K562 (cell line): ENCODE results near the gene ROBO1. TPM values are rescaled to one million over a fixed set of nuclear protein-coding genes. Genes with fewer than 3 reads are reported as not detected.

Source experiments
- ATAC-seq: fragments of 200-7000 bp; cut with Tn5 transposase; 3 replicates; pipeline ENCODE4 v1.9.1; 2020; ENCODE audit warnings: moderate library complexity
- BruUV-seq: library from RNA; stranded (reverse); fragments of 400-500 nt; replicated peaks from 2 replicates; lab custom pipeline; 2021; lab: Mats Ljungman, UMichigan
- CTCF ChIA-PET: fragments of 300-600 bp; formaldehyde crosslinking; extraction: SDS; loops from one replicate; lab custom pipeline; 2021; ENCODE audit warnings: low intra/inter-chr PET ratio; lab: Yijun Ruan, JAX
- POLR2A ChIA-PET: fragments of 300-600, 350-650 bp; sonication (Branson Sonifier 250); formaldehyde crosslinking; extraction: SDS; loops from one replicate; lab custom pipeline; 2021; ENCODE audit warnings: antibody characterized with exemption, inconsistent platforms; lab: Yijun Ruan, JAX
- DNase-seq, 4 experiments: peaks; one replicate each; pipeline versions ENCODE4 v3.0.0 to v3.0.0-alpha.2; 2011 to 2018; ENCODE audit warnings: low spot score in 3 of 4, mixed read lengths in 3 of 4; ENCODE audit errors: extremely low read depth in 1 of 4
- FAIRE-seq: peaks from 2 replicates; lab custom pipeline; 2011; peaks lifted over from hg19 to GRCh38; lab: Jason Lieb, UNC
- H2AFZ ChIP-seq: 2 replicates; pipeline ENCODE4 v1.6.0; 2011; ENCODE audit warnings: low read depth, low read length, control low read depth, inconsistent platforms
- H3K27ac ChIP-seq: fragments of 200-600 bp; 3 replicates; pipeline ENCODE4 v1.8.0; 2011; ENCODE audit warnings: low read depth, mild to moderate bottlenecking, control low read depth, inconsistent platforms, low read length, moderate library complexity, mixed read lengths; ENCODE audit errors: extremely low read depth
- H3K27me3 ChIP-seq, 2 experiments: fragments of 300-600 bp in 1 of 2; 2 replicates in 1 of 2; 3 replicates in 1 of 2; pipeline versions ENCODE4 v1.6.0 to v1.8.0; 2011; ENCODE audit warnings: inconsistent platforms in 2 of 2, low read length in 2 of 2, mild to moderate bottlenecking in 1 of 2, mixed read lengths in 1 of 2, moderate library complexity in 1 of 2; ENCODE audit not compliant: control insufficient read depth in 2 of 2, insufficient read depth in 2 of 2
- H3K36me3 ChIP-seq: fragments of 300-600 bp; 3 replicates; pipeline ENCODE4 v1.8.0; 2011; ENCODE audit warnings: mild to moderate bottlenecking, low read length, inconsistent platforms; ENCODE audit not compliant: control insufficient read depth, insufficient read depth
- H3K4me1 ChIP-seq, 2 experiments: fragments of 200-600 bp in 1 of 2; replicated peaks in 1 of 2; 2 replicates in 1 of 2; 3 replicates in 1 of 2; pipeline versions ENCODE4 v1.5.1 to v1.8.0; 2011; ENCODE audit warnings: inconsistent platforms in 2 of 2, low read length in 2 of 2, mild to moderate bottlenecking in 1 of 2, mixed read lengths in 1 of 2, moderate library complexity in 1 of 2; ENCODE audit not compliant: control insufficient read depth in 2 of 2, insufficient read depth in 2 of 2
- H3K4me2 ChIP-seq: 2 replicates; pipeline ENCODE4 v1.6.1; 2011; ENCODE audit warnings: low read length, control low read depth, inconsistent platforms, mixed read lengths; ENCODE audit not compliant: insufficient read depth
- H3K4me3 ChIP-seq: fragments of 200-600 bp; sonication (generic), shearing (Covaris generic); 2 replicates; pipeline ENCODE4 v1.5.1; 2016; ENCODE audit warnings: control low read depth, inconsistent platforms
- H3K79me2 ChIP-seq: fragments of 200-600 bp; 3 replicates; pipeline ENCODE4 v1.8.0; 2011; ENCODE audit warnings: low read length, inconsistent platforms; ENCODE audit not compliant: control insufficient read depth, insufficient read depth
- H3K9ac ChIP-seq, 2 experiments: 2 replicates each; pipeline versions ENCODE4 v1.6.0 to v1.6.1; 2011; ENCODE audit warnings: low read depth in 2 of 2, low read length in 2 of 2, control low read depth in 1 of 2, inconsistent platforms in 1 of 2, mild to moderate bottlenecking in 1 of 2, mixed read lengths in 1 of 2; ENCODE audit not compliant: insufficient read depth in 1 of 2
- H3K9me1 ChIP-seq: one replicate; pipeline ENCODE4 v1.6.0; 2011; ENCODE audit warnings: inconsistent platforms, mild to moderate bottlenecking, low read length, moderate library complexity; ENCODE audit not compliant: control insufficient read depth, insufficient read depth
- H3K9me3 ChIP-seq: replicated peaks from 2 replicates; pipeline ENCODE4 v1.5.1; 2011; ENCODE audit warnings: low read depth, low read length, inconsistent platforms; ENCODE audit not compliant: control insufficient read depth, insufficient read depth
- H4K20me1 ChIP-seq: replicated peaks from 2 replicates; pipeline ENCODE4 v1.6.1; 2011; ENCODE audit warnings: low read length, inconsistent platforms, mixed read lengths; ENCODE audit not compliant: control insufficient read depth, insufficient read depth
- ARID1B ChIP-seq: fragments of 450-650 bp; IDR thresholded peaks from 2 replicates; pipeline ENCODE4 v1.6.1; 2016; ENCODE audit warnings: antibody characterized with exemption, mild to moderate bottlenecking, inconsistent platforms
- FOXA3 ChIP-seq, 2 experiments: fragments of 450-650 bp in 1 of 2; sonication (generic) in 1 of 2; formaldehyde crosslinking; IDR thresholded peaks in 1 of 2; conservative IDR thresholded peaks in 1 of 2; 2 replicates each; pipeline versions ENCODE4 v1.4.0 to v1.8.0; 2020 to 2022; ENCODE audit warnings: mild to moderate bottlenecking in 2 of 2, missing genetic modification reagents in 1 of 2
- SNRNP70 ChIP-seq: fragments of 200-400 bp; formaldehyde crosslinking; optimal IDR thresholded peaks from 2 replicates; pipeline ENCODE3; 2017; ENCODE audit warnings: low read depth, low read length
- SRSF3 ChIP-seq: fragments of 200-400 bp; formaldehyde crosslinking; IDR thresholded peaks from 2 replicates; pipeline ENCODE4 v1.6.1; 2016; ENCODE audit warnings: mild to moderate bottlenecking, low read length, moderate library complexity; ENCODE audit not compliant: insufficient read depth
- ZNF644 ChIP-seq: fragments of 200-800 bp; sonication (Bioruptor generic); IDR thresholded peaks from 2 replicates; pipeline ENCODE4 v1.6.1; 2016; ENCODE audit warnings: low read depth, missing genetic modification characterization, missing compliant biosample characterization
- ZNF707 ChIP-seq: fragments of 250-450 bp; sonication (Bioruptor Pico); conservative IDR thresholded peaks from 2 replicates; pipeline ENCODE4 v1.8.0; 2022; ENCODE audit warnings: inconsistent platforms, mild to moderate bottlenecking, moderate library complexity
- WGBS: fragments of 100-300 bp; shearing (Covaris generic); methylation state at CpG from one replicate; pipeline ENCODE4 v1.1.6; 2016; ENCODE audit warnings: low coverage, mixed read lengths; ENCODE audit not compliant: insufficient coverage; ENCODE audit errors: missing lambda C conversion rate; 5-methylcytosine and 5-hydroxymethylcytosine counted together
- in situ Hi-C: fragments of 300-500 bp; cut with MboI; formaldehyde crosslinking; loops from 4 replicates; pipeline ENCODE4 v1.15.0; 2018; ENCODE audit warnings: inconsistent platforms, mixed read lengths
- intact Hi-C: fragments of 100-400 bp; cut with micrococcal nuclease; formaldehyde crosslinking; loops from 2 replicates; pipeline ENCODE4 v1.14.2; 2022
- polyA plus RNA-seq, 8 experiments: library from polyadenylated mRNA; depleted of rRNA in 4 of 8; stranded (reverse) in 5 of 8; unstranded in 3 of 8; fragments of >200 nt; fragmentation: Nextera tagmentation in 2 of 8; fragmentation: Illumina TruSeq in 1 of 8; extraction: Ambion mirVana in 2 of 8; extraction: Trizol in 1 of 8; gene quantifications; 2 replicates each; pipeline versions ENCODE4 v1.2.1 to v1.2.3, GENCODE V29; 2011 to 2014; ENCODE audit warnings: inconsistent platforms in 1 of 8, missing spikeins in 1 of 8
- total RNA-seq, 7 experiments: library from RNA; depleted of rRNA in 6 of 7; stranded (reverse); fragments of >200 nt in 6 of 7; fragmentation: Illumina TruSeq in 2 of 7; extraction: Trizol in 2 of 7; gene quantifications; 2 replicates each; pipeline versions ENCODE4 v1.2.1 to v1.2.3, GENCODE V29; 2011 to 2021; ENCODE audit warnings: low replicate concordance in 1 of 7
- TF ChIP-seq, protein P1 (sequence below): fragments of 450-650 bp; IDR thresholded peaks from 2 replicates; pipeline ENCODE4 v1.6.1; 2016; ENCODE audit warnings: borderline replicate concordance
- TF ChIP-seq, protein P2 (sequence below): fragments of 250-450 bp; sonication (Bioruptor Pico); IDR thresholded peaks from 2 replicates; pipeline ENCODE4 v1.5.0; 2020; ENCODE audit warnings: mild to moderate bottlenecking
- TF ChIP-seq, protein P3 (sequence below): fragments of 250-450 bp; sonication (Bioruptor Pico); IDR thresholded peaks from 2 replicates; pipeline ENCODE4 v1.8.0; 2021; ENCODE audit warnings: moderate library complexity, mild to moderate bottlenecking, inconsistent platforms
- TF ChIP-seq, protein P4 (sequence below): sonication (generic); formaldehyde crosslinking; IDR thresholded peaks from 2 replicates; pipeline ENCODE4 v1.8.1; 2023; ENCODE audit warnings: mild to moderate bottlenecking, missing genetic modification reagents
- TF ChIP-seq, protein P5 (sequence below): fragments of 450-650 bp; IDR thresholded peaks from 2 replicates; pipeline ENCODE4 v1.6.1; 2016; ENCODE audit warnings: missing biosample characterization, missing genetic modification characterization

Gene ROBO1
- total and polyA plus RNA-seq, 9 of the 15 experiments (the other 6 are each of a cell fraction or from before 2014, with no cell fraction given), result 0.01 to 0.53 (median 0.17) TPM; not detected in 5

DNA sequence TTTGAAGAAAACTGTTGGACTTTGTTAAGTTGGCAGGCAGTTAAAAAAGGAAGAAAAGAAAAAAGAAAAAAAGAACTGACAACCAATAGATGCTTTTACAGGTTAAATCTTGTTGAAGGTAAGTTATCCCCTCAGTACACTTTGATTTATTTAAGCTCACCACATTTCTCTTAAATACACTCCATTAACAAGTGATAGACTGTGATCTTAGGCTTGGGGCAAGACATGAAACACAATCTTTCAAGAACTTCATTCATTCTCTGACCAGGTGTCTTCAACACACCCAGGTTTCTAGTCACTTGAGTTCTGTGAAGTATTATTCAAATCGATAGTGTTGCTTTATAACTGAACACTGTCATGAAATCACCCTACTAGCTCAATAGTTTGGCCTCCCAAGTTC, 751.9 kb downstream of the ROBO1 start:
- no peaks in the 10 kb centered on the region for H3K27me3 ChIP-seq
- H3K9ac ChIP-seq, result no peak overlapping the region
- no peak overlapping the region for H3K4me2 ChIP-seq
- no peaks in the 10 kb centered on the region for H4K20me1 ChIP-seq
- no peaks in the 10 kb centered on the region for H3K9me3 ChIP-seq
- in situ Hi-C loops (no loop called here), intact Hi-C loops (no loop called here)
- BruUV-seq, result no TSS peak
- no peak overlapping the region for H2AFZ ChIP-seq
- DNase-seq (no peak), ATAC-seq (no peak), FAIRE-seq (no peak)
- 0% methylated on average over 1 of the region's 1 CpG for WGBS
- no peaks in the 10 kb centered on the region for H3K9me1 ChIP-seq
- no peak overlapping the region for H3K4me3 ChIP-seq
- POLR2A ChIA-PET, result no interaction called here
- no peak overlapping the region for H3K27ac ChIP-seq
- H3K36me3 ChIP-seq, result no peaks in the 10 kb centered on the region
- H3K79me2 ChIP-seq, result no peaks in the 10 kb centered on the region
- CTCF ChIA-PET, result no interaction called here
- no peaks in the 10 kb centered on the region for H3K4me1 ChIP-seq
- TF ChIP-seq FOXA3 (CRISPR knock-in tag; conservative IDR thresholded peaks at IDR 0.05 in 1 of 2, IDR thresholded peaks at IDR 0.05 in 1 of 2) (no peak), ARID1B (no peak), ZNF644 (tag) (no peak), SNRNP70 (no peak), SRSF3 (no peak), ZNF707 (no peak)
- TF ChIP-seq, protein P1, sequence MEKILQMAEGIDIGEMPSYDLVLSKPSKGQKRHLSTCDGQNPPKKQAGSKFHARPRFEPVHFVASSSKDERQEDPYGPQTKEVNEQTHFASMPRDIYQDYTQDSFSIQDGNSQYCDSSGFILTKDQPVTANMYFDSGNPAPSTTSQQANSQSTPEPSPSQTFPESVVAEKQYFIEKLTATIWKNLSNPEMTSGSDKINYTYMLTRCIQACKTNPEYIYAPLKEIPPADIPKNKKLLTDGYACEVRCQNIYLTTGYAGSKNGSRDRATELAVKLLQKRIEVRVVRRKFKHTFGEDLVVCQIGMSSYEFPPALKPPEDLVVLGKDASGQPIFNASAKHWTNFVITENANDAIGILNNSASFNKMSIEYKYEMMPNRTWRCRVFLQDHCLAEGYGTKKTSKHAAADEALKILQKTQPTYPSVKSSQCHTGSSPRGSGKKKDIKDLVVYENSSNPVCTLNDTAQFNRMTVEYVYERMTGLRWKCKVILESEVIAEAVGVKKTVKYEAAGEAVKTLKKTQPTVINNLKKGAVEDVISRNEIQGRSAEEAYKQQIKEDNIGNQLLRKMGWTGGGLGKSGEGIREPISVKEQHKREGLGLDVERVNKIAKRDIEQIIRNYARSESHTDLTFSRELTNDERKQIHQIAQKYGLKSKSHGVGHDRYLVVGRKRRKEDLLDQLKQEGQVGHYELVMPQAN, result no peak
- TF ChIP-seq, protein P2, sequence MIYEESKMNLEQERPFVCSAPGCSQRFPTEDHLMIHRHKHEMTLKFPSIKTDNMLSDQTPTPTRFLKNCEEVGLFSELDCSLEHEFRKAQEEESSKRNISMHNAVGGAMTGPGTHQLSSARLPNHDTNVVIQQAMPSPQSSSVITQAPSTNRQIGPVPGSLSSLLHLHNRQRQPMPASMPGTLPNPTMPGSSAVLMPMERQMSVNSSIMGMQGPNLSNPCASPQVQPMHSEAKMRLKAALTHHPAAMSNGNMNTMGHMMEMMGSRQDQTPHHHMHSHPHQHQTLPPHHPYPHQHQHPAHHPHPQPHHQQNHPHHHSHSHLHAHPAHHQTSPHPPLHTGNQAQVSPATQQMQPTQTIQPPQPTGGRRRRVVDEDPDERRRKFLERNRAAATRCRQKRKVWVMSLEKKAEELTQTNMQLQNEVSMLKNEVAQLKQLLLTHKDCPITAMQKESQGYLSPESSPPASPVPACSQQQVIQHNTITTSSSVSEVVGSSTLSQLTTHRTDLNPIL (CRISPR knock-in tag), result no peak
- TF ChIP-seq, protein P3, sequence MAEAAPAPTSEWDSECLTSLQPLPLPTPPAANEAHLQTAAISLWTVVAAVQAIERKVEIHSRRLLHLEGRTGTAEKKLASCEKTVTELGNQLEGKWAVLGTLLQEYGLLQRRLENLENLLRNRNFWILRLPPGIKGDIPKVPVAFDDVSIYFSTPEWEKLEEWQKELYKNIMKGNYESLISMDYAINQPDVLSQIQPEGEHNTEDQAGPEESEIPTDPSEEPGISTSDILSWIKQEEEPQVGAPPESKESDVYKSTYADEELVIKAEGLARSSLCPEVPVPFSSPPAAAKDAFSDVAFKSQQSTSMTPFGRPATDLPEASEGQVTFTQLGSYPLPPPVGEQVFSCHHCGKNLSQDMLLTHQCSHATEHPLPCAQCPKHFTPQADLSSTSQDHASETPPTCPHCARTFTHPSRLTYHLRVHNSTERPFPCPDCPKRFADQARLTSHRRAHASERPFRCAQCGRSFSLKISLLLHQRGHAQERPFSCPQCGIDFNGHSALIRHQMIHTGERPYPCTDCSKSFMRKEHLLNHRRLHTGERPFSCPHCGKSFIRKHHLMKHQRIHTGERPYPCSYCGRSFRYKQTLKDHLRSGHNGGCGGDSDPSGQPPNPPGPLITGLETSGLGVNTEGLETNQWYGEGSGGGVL, result no peak
- TF ChIP-seq, protein P4, sequence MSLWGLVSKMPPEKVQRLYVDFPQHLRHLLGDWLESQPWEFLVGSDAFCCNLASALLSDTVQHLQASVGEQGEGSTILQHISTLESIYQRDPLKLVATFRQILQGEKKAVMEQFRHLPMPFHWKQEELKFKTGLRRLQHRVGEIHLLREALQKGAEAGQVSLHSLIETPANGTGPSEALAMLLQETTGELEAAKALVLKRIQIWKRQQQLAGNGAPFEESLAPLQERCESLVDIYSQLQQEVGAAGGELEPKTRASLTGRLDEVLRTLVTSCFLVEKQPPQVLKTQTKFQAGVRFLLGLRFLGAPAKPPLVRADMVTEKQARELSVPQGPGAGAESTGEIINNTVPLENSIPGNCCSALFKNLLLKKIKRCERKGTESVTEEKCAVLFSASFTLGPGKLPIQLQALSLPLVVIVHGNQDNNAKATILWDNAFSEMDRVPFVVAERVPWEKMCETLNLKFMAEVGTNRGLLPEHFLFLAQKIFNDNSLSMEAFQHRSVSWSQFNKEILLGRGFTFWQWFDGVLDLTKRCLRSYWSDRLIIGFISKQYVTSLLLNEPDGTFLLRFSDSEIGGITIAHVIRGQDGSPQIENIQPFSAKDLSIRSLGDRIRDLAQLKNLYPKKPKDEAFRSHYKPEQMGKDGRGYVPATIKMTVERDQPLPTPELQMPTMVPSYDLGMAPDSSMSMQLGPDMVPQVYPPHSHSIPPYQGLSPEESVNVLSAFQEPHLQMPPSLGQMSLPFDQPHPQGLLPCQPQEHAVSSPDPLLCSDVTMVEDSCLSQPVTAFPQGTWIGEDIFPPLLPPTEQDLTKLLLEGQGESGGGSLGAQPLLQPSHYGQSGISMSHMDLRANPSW (CRISPR knock-in tag), result no peak
- TF ChIP-seq, protein P5, sequence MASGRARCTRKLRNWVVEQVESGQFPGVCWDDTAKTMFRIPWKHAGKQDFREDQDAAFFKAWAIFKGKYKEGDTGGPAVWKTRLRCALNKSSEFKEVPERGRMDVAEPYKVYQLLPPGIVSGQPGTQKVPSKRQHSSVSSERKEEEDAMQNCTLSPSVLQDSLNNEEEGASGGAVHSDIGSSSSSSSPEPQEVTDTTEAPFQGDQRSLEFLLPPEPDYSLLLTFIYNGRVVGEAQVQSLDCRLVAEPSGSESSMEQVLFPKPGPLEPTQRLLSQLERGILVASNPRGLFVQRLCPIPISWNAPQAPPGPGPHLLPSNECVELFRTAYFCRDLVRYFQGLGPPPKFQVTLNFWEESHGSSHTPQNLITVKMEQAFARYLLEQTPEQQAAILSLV (tag), result no peak
